Measurements from ENCODE around the gene NRXN3.
"Not testable (repeated sequence)": the region's sequence is repeated elsewhere in the genome, so short reads cannot be mapped to it uniquely, and the experiment has no call there.

Gene NRXN3

DNA sequence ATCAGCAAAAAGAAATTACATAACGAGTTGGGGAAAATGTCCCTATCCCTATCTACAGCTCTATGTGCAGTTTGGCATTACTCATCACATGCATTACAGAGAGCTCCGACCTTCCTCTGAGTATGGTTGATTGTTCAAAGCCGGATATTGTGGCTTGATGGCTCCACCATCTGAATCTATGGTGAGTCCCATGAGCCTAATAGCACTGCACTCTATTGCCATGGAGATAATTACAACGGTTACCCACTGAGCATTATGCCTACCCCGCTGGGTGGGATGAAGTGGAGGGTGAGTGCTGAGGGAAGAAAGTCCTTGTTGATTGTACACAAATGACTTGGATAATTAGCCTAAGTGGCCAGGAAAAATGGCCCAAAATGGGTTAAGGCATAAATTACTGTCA is 800.5 kb downstream of the NRXN3 start:
- no peak for DNase-seq

DNA sequence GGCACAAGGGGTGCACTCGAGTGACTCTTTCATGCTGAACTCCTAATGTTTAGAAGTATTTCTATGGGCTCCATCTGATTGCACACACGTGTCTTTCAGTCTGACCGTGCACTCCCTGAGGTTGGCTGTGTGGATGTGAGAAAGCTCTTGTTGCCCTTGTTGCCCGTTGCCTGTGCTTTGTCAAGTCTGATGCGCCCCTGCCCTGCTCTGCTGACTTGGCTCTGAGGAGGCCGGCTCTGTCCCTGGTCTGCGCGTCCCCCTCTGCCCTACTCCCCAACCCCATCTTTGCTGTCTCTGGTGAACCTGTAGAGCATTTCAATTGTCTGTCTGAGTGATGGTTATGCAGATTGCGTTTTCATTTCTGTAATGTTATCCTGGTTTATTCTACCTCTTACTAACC is 802.3 kb downstream of the NRXN3 start:
- no peak for DNase-seq

DNA sequence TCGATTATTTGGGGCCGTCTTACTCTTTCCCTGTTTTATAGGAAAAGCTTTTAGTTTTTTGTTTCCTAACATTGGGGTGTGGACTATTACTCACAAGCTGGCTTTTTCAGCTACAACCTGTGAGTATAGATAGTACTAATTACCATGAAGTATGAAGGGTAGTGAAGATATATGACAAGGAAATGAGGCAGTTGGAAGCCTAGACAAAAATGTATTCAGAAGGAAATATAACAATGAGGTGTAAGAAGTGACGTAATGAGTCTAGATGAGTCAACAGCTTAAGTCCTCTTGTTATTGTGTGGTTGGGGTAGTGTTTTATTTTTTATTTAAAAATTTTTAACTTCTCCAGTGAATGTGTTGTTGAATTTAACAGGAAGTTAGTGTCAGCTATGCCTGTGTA is 804.5 kb downstream of the NRXN3 start:
- DNase-seq = no peak

DNA sequence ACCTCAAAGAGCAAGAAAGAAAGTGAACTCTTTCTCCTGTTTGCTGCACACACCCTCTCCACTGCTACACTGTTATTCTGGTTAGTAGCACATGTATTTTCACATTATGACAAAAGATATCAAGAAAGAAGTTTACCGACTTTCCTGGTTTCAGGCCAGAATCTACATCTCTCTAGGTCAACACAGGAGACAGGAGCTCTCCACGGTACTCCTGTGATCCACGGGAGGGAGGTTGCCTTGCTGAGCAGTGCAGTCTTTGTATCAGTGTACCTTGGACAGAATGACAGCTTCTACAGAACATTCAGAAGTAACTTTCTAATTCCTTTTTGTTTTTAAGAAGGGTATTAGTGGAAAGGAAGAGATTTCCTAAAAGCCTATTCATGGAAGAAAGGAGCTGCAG is 805.6 kb downstream of the NRXN3 start:
- DNase-seq = no peak

- no peak for DNase-seq
Observed at GRCh38 chr14:78978896-78979295, 808.7 kb downstream of the NRXN3 start.

DNA sequence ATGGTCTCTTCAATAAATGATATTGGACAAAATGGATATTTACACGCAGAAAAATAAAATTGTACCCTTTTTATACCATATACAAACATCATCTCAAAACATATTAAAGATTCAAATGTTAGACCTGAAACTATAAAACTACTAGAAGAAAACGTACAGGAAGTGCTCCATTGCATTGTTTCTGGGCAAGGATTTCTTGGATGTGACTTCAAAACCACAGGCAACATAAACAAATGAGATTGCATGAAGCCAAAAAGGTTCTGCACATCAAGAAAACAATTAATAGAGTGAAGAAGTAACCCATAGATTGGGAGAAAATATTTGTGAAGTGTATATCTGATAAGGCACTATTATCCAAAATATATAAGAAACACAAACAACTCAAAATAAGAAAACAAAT is 812.4 kb downstream of the NRXN3 start:
- DNase-seq = no peak

DNA sequence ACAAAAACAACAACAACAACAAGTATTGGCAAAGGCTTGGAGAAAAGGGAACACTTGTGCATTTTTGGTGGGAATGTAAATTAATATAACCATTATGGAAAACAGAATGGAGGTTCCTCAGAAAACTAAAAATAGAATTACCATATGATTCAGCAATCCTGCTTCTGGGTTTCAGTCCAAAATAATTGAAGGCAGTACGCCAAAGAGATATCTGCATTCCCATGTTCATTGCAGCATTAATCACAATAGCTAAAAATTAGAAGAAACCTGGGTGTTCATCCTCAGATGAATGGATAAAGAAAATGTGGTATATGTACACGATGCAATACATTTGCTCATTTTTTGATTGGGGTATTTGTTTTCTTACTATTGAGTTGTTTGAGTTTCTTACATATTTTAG is 813.0 kb downstream of the NRXN3 start:
- DNase-seq = no peak

DNA sequence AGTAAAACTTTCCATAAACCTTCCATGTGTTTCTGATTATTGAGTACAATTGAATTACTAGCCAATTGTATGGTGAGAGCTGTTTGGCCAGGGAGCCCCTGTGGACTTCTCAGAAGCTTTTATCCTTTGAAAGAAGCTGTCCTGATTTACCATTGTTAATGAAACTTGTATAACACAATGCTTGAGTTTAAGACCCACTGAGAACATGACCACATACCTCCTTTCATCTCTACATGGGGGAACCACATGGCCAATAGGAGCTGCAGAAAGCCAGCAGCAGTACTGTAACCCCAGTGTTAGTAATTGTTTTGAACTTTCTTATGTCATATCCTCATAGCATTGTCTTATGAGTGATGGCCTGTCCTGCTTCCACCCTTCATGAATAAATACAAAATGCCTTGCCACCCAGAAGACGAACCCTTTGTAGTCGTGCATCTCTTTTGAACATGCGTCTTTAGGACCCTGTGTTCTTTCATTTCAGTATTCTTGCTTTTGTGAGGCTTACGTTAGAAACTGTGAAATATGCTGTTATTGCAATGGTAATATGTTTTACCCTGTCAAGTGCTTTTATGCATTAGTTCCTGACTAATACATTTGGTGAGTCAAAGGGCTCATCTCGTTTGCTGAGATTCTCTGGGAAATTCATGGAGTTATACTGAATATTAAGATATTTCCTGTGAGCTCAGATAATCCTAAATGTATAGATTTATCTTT is 815.7 kb downstream of the NRXN3 start:
- DNase-seq = no peak

DNA sequence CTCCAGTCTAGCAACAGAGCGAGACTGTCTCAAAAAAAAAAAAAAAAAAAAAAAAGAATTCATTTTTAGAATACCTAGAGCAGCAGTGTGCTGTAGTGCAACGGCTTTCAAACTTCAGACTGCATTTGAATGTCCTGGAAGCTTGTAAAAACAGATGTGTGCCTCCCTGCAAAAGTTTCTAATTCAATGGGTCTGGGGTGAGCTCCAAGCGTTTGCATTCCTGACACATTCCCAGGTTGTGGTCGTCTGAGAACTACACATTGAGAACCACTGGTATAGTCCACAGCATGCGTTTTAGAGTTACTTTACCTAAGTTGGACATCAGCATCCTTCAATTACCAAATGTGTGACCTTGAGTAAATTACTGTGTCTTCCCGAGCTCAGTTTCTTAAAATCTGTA is 816.8 kb downstream of the NRXN3 start:
- no peak for DNase-seq

GRCh38 chr14:78989221-78989620 is 819.0 kb downstream of the NRXN3 start:
- no peak for DNase-seq

DNA sequence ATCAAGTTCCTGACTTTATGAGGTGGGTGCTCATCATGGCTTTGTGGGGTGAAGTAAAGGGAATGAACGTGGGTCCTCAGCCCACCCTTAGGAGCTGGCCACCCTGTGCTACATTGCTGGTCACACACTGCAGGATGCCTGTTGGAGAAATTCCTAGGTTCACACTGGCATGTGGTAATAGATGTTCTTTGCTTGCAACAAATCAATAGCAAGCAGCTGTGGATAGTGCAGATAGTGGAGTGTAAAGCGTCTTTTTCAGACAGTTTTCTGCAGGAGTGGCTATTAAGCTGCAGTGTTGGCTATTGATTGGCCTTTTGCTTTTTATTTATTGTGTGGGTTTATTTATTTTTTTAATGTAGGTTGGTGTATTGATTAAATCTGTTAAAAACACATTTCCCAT is 822.7 kb downstream of the NRXN3 start:
- no peak for DNase-seq

GRCh38 chr14:78997811-78998210 is 827.6 kb downstream of the NRXN3 start:
- DNase-seq = no peak

DNA sequence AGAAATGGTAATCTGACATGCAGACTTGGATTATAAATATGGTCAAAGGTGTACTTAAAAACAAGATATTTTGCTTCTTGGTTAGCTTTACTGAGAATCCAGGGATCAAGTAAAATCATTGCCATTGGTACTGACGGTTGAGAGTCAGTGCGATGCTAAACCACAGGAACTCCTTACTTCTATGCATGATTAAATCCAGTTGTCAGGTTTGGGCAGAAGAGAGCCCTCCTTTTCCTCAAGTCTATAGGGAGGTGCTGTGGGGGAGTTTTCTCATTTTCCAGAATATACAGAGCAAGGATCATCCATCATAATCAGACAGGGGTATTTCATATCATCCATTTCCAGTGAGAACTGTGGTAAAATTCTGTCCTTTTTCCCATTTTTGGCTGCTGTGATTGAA is 839.1 kb downstream of the NRXN3 start:
- DNase-seq = no peak

DNA sequence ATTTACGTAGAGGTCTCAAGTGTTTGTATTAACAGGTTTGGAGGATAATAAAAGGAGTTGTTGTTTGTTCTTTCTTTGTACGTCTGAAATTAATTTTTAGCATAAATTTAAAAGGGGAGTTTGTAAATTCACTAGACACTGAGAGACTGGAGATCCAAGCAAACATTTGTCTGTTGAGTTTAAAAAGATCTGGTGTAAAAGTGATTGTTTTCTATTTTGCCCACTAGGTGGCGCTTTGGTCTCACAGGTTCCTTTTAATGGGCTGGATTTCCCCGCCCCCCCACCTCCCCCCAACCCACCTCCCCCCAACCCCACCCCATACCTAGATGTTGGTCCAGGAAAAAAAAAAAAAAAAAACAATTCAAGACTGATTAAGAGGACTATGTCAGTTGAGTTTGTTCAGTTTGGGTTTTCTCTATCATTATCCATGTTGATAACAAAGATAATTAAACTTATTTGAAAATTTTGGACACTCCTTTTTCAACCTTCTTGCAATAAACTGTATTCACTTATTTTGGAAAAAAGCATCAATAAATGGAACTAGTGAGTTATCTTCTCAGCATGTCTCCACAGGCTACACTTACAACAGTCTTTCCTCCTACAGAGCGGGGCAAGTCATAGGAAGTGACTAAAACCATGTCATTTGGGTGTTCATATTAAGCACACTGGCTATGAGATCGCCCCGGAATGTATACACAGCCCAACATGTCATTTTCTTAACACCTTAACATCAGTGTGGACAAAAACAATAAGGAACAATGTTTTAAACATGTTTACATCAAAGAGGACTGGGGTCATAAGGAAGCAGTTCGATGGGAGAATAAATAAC is 841.1 kb downstream of the NRXN3 start:
- DNase-seq = no peak

GRCh38 chr14:79011920-79012204 is 841.7 kb downstream of the NRXN3 start:
- no peak for DNase-seq

DNA sequence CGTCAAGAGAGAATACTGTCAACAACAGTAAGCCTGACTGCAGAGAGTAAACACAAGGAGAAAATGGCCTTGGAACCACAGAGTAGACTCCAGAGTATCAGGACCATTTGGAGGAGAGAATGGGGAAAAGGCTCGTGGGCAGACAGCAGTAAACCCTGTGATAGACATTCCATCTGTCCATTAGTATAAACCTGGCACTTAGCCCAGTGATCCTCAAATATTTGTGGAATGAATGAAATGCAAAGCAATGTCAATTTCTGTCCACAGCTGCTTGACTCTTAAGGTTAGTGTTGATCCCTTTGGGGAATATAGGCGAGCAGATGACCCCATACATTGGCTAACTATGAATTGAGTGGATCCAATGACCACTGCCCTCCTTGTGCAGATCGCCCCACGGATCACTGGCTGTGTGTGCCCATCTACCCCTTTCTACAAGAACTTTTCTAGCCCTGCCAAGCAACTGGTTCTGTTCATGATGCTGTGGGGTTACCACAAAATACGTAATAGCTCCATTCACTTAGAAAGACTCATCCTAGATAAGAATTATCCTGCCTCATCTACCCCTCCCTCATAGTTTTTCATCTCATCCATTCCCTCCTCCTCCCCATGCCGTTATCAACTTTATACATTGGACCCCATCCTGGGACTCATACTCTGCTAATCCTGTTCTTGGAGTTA is 846.8 kb downstream of the NRXN3 start:
- no peak for DNase-seq

- no peak for DNase-seq
Observed at GRCh38 chr14:79017561-79017960, 847.4 kb downstream of the NRXN3 start.

GRCh38 chr14:79018836-79019235 is 848.7 kb downstream of the NRXN3 start:
- DNase-seq = no peak

DNA sequence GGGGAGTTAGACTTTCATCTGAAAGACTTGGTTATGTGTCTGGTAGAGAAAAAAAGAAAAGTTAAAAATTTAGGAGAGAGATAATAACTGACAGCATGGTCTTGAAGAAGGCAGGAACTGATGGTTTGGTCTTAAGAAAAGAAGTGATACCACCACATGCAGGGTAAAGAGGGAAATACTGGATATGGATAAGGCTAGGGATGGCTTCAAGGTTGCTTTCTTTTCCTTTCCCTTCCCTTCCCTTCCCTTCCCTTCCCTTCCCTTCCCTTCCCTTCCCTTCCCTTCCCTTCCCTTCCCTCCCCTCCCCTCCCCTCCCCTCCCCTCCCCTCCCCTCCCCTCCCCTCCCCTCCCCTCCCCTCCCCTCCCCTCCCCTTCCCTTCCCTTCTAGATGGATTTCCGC is 849.7 kb downstream of the NRXN3 start:
- DNase-seq = not testable (repeated sequence)

GRCh38 chr14:79021766-79022165 is 851.6 kb downstream of the NRXN3 start:
- no peak for DNase-seq

DNA sequence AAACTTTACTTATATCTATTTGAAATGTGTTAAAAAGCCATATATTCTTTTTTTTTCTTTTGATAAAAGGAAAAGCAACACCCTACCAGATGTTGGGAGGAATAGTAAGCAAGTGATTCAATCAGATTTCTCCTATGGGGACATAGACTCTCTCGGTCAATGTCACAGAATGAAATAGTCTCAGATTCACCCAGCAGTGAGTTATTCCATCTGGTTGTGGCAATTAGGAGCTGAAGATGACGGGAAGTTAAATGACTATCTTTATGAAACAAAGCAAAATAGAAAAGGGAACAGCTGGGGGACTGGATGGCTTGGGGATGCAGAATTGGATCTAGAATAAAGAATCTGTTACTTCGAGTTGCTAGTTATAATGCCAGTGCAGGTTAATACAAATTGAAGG is 857.0 kb downstream of the NRXN3 start:
- no peak for DNase-seq

GRCh38 chr14:79028281-79028680 is 858.1 kb downstream of the NRXN3 start:
- no peak for DNase-seq

GRCh38 chr14:79036441-79036840 is 866.3 kb downstream of the NRXN3 start:
- DNase-seq = no peak

DNA sequence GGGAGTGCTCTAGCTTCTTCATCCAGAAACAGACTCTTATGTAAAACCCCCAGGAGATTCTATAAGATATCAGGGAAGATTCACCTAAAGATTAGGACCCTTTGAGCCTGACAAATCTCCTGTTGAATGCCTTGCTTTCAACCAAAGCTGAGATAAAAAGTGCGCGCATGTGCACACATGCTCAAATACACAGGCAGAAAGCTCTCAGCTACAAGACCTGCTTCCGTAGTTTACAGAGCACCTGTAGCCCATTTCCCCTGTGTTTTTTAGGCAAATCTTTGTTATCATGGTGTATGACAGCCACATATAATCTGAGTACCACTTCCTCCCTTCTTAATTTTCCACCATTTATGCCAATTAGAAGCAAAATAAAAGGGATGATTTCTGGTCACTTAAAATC is 866.9 kb downstream of the NRXN3 start:
- no peak for DNase-seq
